ENCODE data around the gene RPL3. TPM values are rescaled to one million over a fixed set of nuclear protein-coding genes. Genes with fewer than 3 reads are reported as not detected.

Gene RPL3
- total RNA-seq, 2 experiments from 2014 or later: 3,952 to 3,974 TPM

GRCh38 chr22:39301926-39302325 is 17.5 kb downstream of the RPL3 start:
- no peaks in the 10 kb centered on the region for H3K36me3 Mint-ChIP-seq (ENCODE audit: low read depth)
- no peak for DNase-seq
- no peak for ATAC-seq (ENCODE audit: poor library complexity)
- H3K9me3 Mint-ChIP-seq: no peaks in the 10 kb centered on the region
- POLR2A ChIA-PET: interaction anchor here (0.7 kb wide), 1 partner anchor 15 kb away, joined by 3 read pairs; no protein-coding TSS in a partner anchor
- Histone ChIP-seq H3K4me1 (ENCODE audit: insufficient read depth, low read length) (peaks cover 21% of the 10 kb centered on the region), H3K9me3 (ENCODE audit: control insufficient read depth in 1 of 2, insufficient read depth in 1 of 2, low read length in 2 of 2) (no peaks in the 10 kb centered on the region), H3K36me3 (ENCODE audit: insufficient read depth, low read length) (no peaks in the 10 kb centered on the region), H3K27me3 (ENCODE audit: control insufficient read depth in 1 of 2, insufficient read depth in 2 of 2, low read length in 2 of 2) (peaks cover 7 to 10% of the 10 kb centered on the region in 2 experiments), H3K4me3 (ENCODE audit: low read length) (no peak overlapping the region), H3K27ac (ENCODE audit: low read depth in 1 of 2, low read length in 2 of 2) (no peak overlapping the region)
- TF ChIP-seq CTCF (IDR thresholded peaks at IDR 0.05): no peak
- H3K4me3 Mint-ChIP-seq: no peak overlapping the region
- H3K27me3 Mint-ChIP-seq: peaks cover 32% of the 10 kb centered on the region
- intact Hi-C loops (cut with DNase I, micrococcal nuclease): no loop called here
- no peak overlapping the region for H3K27ac Mint-ChIP-seq
- no peaks in the 10 kb centered on the region for H3K4me1 Mint-ChIP-seq (ENCODE audit: low read depth)
- CTCF ChIA-PET: interaction anchor here (1.2 to 1.3 kb wide), 2 partner anchors 9 to 299 kb away, joined by 3 read pairs; no protein-coding TSS in a partner anchor

DNA sequence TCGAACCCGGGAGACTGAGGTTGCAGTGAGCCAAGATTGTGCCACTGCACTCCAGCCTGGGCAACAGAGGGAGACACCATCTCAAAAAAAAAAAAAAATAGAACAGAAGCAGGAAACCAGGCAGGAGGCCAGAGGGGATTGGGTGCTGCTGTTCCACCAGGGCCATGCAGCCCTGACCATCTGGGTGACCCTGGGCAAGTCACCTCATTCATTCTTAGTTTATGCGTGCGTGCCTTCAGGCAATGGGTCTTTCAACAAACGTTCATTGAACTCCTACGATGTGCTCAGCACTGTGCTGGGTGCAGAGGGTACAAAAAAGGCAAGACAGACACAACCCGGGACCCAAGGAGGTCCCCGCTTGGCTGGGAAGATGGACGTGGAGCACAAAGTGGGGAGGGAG is 18.3 kb downstream of the RPL3 start:
- Histone ChIP-seq H3K4me1 (ENCODE audit: insufficient read depth, low read length) (peaks cover 17% of the 10 kb centered on the region), H3K4me3 (ENCODE audit: low read length) (no peak overlapping the region), H3K27me3 (ENCODE audit: control insufficient read depth in 1 of 2, insufficient read depth in 2 of 2, low read length in 2 of 2) (peaks cover 7 to 10% of the 10 kb centered on the region in 2 experiments), H3K36me3 (ENCODE audit: insufficient read depth, low read length) (no peaks in the 10 kb centered on the region), H3K9me3 (ENCODE audit: control insufficient read depth in 1 of 2, insufficient read depth in 1 of 2, low read length in 2 of 2) (no peaks in the 10 kb centered on the region), H3K27ac (ENCODE audit: low read depth in 1 of 2, low read length in 2 of 2) (no peak overlapping the region)
- peaks cover 37% of the 10 kb centered on the region for H3K27me3 Mint-ChIP-seq
- ATAC-seq (ENCODE audit: poor library complexity): no peak
- no peak overlapping the region for H3K4me3 Mint-ChIP-seq
- TF ChIP-seq CTCF (IDR thresholded peaks at IDR 0.05): no peak
- no peaks in the 10 kb centered on the region for H3K9me3 Mint-ChIP-seq
- no peak for DNase-seq
- intact Hi-C loops (cut with DNase I, micrococcal nuclease): no loop called here
- no peak overlapping the region for H3K27ac Mint-ChIP-seq
- ChIA-PET CTCF (no interaction called here), POLR2A (no interaction called here)
- H3K4me1 Mint-ChIP-seq (ENCODE audit: low read depth): no peaks in the 10 kb centered on the region
- no peaks in the 10 kb centered on the region for H3K36me3 Mint-ChIP-seq (ENCODE audit: low read depth)

DNA sequence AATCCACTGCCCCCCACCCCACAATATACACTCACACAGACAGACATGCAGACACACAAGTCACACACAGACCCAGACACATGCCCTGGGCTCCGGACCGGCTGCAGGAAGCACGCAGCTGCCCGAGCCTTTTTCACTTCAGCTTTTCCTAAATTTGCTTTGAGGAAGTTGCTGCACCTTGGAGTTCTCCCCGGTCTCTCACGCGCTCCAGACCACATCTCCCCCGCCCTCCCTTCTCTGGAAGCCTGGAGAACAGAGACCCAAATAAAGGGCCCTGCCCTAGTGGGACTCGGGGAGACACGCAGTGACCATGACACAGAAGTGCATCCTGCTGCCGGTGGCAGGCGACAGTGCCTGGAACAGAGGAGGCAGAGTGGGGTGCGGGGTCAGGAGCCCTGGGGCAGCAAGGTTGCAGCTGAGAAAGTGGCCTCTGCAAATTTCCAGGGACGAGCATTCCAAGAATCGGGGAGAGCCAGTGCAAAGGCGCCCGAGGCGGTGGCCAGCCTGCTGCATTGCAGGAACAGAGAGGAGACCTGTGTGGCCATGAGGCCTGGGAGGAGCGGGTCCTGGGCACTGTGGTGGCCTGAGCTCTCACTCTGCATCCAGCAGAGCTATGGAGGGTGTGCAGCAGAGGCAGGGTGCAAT is 19.1 kb downstream of the RPL3 start:
- H3K4me3 ChIP-seq (ENCODE audit: low read length): no peak overlapping the region
- TF ChIP-seq CTCF (IDR thresholded peaks at IDR 0.05): no peak
- Mint-ChIP-seq H3K27me3 (peaks cover 37% of the 10 kb centered on the region), H3K9me3 (no peaks in the 10 kb centered on the region), H3K36me3 (ENCODE audit: low read depth) (no peaks in the 10 kb centered on the region), H3K4me1 (ENCODE audit: low read depth) (no peaks in the 10 kb centered on the region), H3K4me3 (no peak overlapping the region), H3K27ac (no peak overlapping the region)
- ATAC-seq (ENCODE audit: poor library complexity): no peak
- DNase-seq: peak in 2 of 14 experiments; percentile 63 to 70
- peaks cover 17% of the 10 kb centered on the region for H3K4me1 ChIP-seq (ENCODE audit: insufficient read depth, low read length)
- no peaks in the 10 kb centered on the region for H3K9me3 ChIP-seq (ENCODE audit: control insufficient read depth in 1 of 2, insufficient read depth in 1 of 2, low read length in 2 of 2)
- POLR2A ChIA-PET: interaction anchor here (1.2 kb wide), 1 partner anchor 15 kb away, joined by 4 read pairs; no protein-coding TSS in a partner anchor
- H3K27me3 ChIP-seq (ENCODE audit: control insufficient read depth in 1 of 2, insufficient read depth in 2 of 2, low read length in 2 of 2): peaks cover 7 to 10% of the 10 kb centered on the region in 2 experiments
- H3K36me3 ChIP-seq (ENCODE audit: insufficient read depth, low read length): no peaks in the 10 kb centered on the region
- CTCF ChIA-PET: no interaction called here
- H3K27ac ChIP-seq (ENCODE audit: low read depth in 1 of 2, low read length in 2 of 2): no peak overlapping the region
- intact Hi-C loops (cut with DNase I, micrococcal nuclease): no loop called here

All from CD4-positive, alpha-beta T cell (primary cell).